Lung (tissue), 12 donors: ENCODE data around the gene CELF2. TPM values are rescaled to one million over a fixed set of nuclear protein-coding genes. Genes with fewer than 3 reads are reported as not detected.

ENCODE experiments used
- ATAC-seq: fragments of 200-7000 bp; cut with Tn5 transposase; one replicate; pipeline ENCODE4 v1.9.1; 2020; ENCODE audit warnings: moderate number of reproducible peaks; ENCODE audit not compliant: insufficient read depth, low FRiP score
- DNase-seq, 3 donors: peaks; one replicate each; pipeline ENCODE4 v3.0.0-alpha.2; 2013 to 2017
- H3K27ac ChIP-seq, 2 donors: one replicate each; pipeline ENCODE4 v1.5.1; 2013; ENCODE audit warnings: mild to moderate bottlenecking in 2 of 2, moderate library complexity in 2 of 2, control low read depth in 1 of 2, inconsistent platforms in 1 of 2, low read depth in 1 of 2, low read length in 1 of 2
- H3K27me3 ChIP-seq, 3 donors: one replicate each; pipeline ENCODE4 v1.5.1; 2013; ENCODE audit warnings: low read length in 2 of 3; ENCODE audit not compliant: control insufficient read depth in 3 of 3, insufficient read depth in 3 of 3
- H3K36me3 ChIP-seq, 4 donors: one replicate each; pipeline ENCODE4 v1.5.1; 2013; ENCODE audit warnings: low read length in 4 of 4, mild to moderate bottlenecking in 1 of 4, moderate library complexity in 1 of 4; ENCODE audit not compliant: control insufficient read depth in 4 of 4, insufficient read depth in 4 of 4
- H3K4me1 ChIP-seq, 5 donors: one replicate each; pipeline ENCODE4 v1.5.1; 2013; ENCODE audit warnings: low read length in 5 of 5, mild to moderate bottlenecking in 2 of 5, moderate library complexity in 1 of 5; ENCODE audit not compliant: control insufficient read depth in 5 of 5, insufficient read depth in 5 of 5
- H3K4me3 ChIP-seq: one replicate; pipeline ENCODE4 v1.5.1; 2013; ENCODE audit warnings: mild to moderate bottlenecking, control low read depth, moderate library complexity
- H3K9ac ChIP-seq, 2 donors: one replicate each; pipeline ENCODE4 v1.5.1; 2013; ENCODE audit warnings: low read length in 2 of 2, control low read depth in 1 of 2; ENCODE audit not compliant: insufficient read depth in 1 of 2
- H3K9me3 ChIP-seq, 4 donors: one replicate each; pipeline ENCODE4 v1.5.1; 2013; ENCODE audit warnings: low read length in 3 of 4, mild to moderate bottlenecking in 1 of 4, moderate library complexity in 1 of 4; ENCODE audit not compliant: control insufficient read depth in 4 of 4, insufficient read depth in 3 of 4
- CTCF ChIP-seq: IDR thresholded peaks from 2 replicates; pipeline ENCODE4 v1.5.1; 2012; ENCODE audit warnings: mild to moderate bottlenecking; ENCODE audit errors: control extremely low read depth, extremely low read depth
- WGBS, 2 donors: extraction: QIAGEN DNeasy Blood & Tissue Kit; methylation state at CpG; one replicate each; pipeline ENCODE4 v1.1.7; 2013; 5-methylcytosine and 5-hydroxymethylcytosine counted together
- polyA plus RNA-seq, 2 donors: library from polyadenylated mRNA; stranded (reverse); fragments of 200-250 nt; gene quantifications; one replicate each; pipeline ENCODE4 v1.2.1, GENCODE V29; 2013
- total RNA-seq, 2 donors: library from RNA; depleted of rRNA in 1 of 2; stranded (reverse); fragments of >200 nt in 1 of 2; gene quantifications; one replicate each; pipeline ENCODE4 v1.2.1, GENCODE V29; 2014 to 2021
- donor health status: control.
- donor health status: control.
- donor health status: Bipolar disorder and iron deficiency.
- donor health status: healthy.
- donor health status: DM: yes; HTN: yes; CAD: no.

The CELF2 gene
- total and polyA plus RNA-seq, 4 donors: 13.6 to 115 (median 63.7) TPM

GRCh38 chr10:11177926-11178471, 160.3 kb downstream of the CELF2 start:
- ATAC-seq (no peak), DNase-seq (no peak)
- peaks cover 0 to 7% (median 5%) of the 10 kb centered on the region in 4 donors for H3K36me3 ChIP-seq

DNA sequence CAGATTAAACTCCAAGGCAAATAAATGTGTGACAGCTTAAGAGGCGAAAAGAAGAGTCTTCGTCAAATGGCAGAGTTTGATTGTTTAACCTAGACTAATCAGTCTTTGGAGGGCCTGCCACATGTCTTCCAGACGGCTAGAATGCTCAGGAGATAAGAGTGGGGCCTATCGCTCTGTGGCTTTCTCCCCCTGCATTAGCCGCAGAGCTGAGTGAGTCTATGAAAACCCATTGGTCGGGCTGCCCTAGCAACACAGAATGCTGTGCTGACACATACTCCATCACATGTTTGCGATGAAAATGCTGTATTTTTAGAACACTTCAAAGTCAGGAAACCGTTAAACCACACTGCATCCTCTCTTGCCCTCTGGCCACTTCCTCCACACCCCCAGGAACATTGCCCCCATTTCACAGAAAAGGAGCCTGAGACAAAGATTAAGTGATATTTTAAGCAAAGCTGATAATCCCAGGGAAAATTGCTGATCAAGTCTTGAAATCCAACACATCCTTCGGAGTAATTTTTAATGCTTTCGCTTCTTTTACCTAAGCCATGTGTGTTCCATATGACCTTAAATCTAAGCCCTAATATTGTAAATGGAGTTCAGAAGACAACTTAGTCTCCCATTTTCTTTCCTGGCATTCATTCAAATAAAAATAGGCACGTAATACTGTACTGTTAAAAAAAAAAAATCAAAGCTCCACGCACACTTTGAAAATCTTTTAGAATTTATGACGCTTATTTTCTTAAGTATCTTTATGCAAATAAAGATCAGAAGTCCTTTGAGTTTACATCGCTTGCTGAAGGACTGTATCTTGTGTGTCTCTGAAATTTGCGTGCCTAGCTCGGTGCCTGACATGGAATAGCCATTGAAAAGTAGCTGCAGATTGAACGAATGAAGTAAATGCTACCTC, 161.2 kb downstream of the CELF2 start:
- peaks cover 0 to 27% (median 11%) of the 10 kb centered on the region in 5 donors for H3K4me1 ChIP-seq
- peak overlapping the region in 1 of 2 donors; percentile 42 for H3K27ac ChIP-seq
- H3K36me3 ChIP-seq: peaks cover 3 to 7% (median 5%) of the 10 kb centered on the region in 4 donors
- TF ChIP-seq CTCF: no peak
- 46 to 61% methylated on average over 17 of the region's 17 CpGs for WGBS, 2 donors
- H3K27me3 ChIP-seq: no peaks in the 10 kb centered on the region
- no peak overlapping the region for H3K4me3 ChIP-seq
- peak; percentile 45 for ATAC-seq
- peak; percentile 46 to 62 (median 53) for DNase-seq
- no peak overlapping the region for H3K9ac ChIP-seq
- no peaks in the 10 kb centered on the region for H3K9me3 ChIP-seq

More at GRCh38 chr10:11177926-11178471, 160.3 kb downstream of the CELF2 start:
- H3K27me3 ChIP-seq: no peaks in the 10 kb centered on the region
- no peak overlapping the region for H3K9ac ChIP-seq
- H3K4me3 ChIP-seq: no peak overlapping the region
- WGBS, 2 donors: 60 to 73% methylated on average over 18 of the region's 18 CpGs
- H3K4me1 ChIP-seq: peaks cover 0 to 26% (median 11%) of the 10 kb centered on the region in 5 donors
- no peak for TF ChIP-seq CTCF
- peak overlapping the region; percentile 9 to 57 for H3K27ac ChIP-seq
- no peaks in the 10 kb centered on the region for H3K9me3 ChIP-seq

DNA sequence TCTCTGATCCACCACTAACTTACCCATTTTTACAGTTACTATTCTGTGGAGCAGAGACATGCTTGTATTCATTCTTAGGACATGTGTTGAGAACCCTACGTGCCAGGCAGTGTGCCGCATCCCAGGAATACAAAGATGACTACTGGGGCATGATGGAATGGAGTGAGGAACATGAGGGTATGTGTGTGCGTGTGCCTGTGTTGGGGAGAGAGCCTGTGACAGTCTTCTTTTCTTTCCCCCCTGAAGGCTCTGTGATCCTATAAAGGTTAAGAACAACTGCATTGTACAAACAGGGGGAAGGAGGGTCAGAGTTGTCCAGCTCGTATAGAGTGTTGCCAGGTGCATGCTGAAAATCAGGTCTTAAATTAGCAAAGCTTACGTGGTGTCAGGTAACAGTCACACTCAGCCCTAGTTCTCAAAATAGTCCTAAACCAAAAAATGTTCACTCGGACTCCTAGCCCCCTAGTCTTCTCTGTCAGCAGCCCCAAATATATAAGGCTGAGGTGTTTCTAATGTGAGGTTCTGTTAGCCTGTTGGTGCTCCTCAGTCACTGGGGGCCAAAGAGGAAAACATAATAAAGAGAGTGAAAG, 161.9 kb downstream of the CELF2 start:
- DNase-seq (no peak), ATAC-seq (no peak)
- no peak for TF ChIP-seq CTCF
- Histone ChIP-seq H3K4me3 (no peak overlapping the region), H3K27me3 (no peaks in the 10 kb centered on the region), H3K4me1 (peaks cover 0 to 27% (median 11%) of the 10 kb centered on the region in 5 donors), H3K36me3 (peaks cover 3 to 7% (median 5%) of the 10 kb centered on the region in 4 donors), H3K9ac (no peak overlapping the region), H3K27ac (peak overlapping the region; percentile 24 to 42), H3K9me3 (no peaks in the 10 kb centered on the region)
- WGBS, 2 donors: 53 to 70% methylated on average over 6 of the region's 6 CpGs
